ENCODE measurements around the gene RGS1. TPM values are rescaled to one million over a fixed set of nuclear protein-coding genes. Genes with fewer than 3 reads are reported as not detected.

RGS1 gene
- total RNA-seq, 1 donor from 2014 or later = 145 TPM

DNA sequence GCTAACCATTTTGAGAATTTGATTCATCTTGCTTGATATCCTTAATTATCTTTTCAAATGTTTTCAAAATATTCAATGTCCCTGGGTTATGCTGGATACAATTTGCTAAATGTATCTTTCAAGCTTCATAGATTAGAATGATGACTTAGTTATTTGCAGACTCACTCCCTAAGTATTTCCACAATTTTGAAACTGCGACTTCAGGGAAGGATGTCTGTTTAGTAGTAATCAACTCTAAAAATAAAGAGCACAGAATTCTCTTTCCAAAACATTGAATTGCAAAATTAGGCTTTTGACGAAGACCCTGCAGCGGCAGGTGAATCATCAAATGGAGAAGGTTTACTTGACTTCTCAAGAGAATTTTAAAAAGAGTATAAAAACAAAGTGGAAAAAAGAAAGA lies 14.2 kb downstream of the RGS1 start:
- no peak overlapping the region for H3K4me3 ChIP-seq
- H3K36me3 ChIP-seq = no peaks in the 10 kb centered on the region
- TF ChIP-seq POLR2AphosphoS5 (IDR thresholded peaks at IDR 0.05; ENCODE audit: insufficient read depth in 1 of 2, low read depth in 1 of 2) (no peak), POLR2A (IDR thresholded peaks at IDR 0.05) (no peak)
- TF ChIP-seq, protein P1, sequence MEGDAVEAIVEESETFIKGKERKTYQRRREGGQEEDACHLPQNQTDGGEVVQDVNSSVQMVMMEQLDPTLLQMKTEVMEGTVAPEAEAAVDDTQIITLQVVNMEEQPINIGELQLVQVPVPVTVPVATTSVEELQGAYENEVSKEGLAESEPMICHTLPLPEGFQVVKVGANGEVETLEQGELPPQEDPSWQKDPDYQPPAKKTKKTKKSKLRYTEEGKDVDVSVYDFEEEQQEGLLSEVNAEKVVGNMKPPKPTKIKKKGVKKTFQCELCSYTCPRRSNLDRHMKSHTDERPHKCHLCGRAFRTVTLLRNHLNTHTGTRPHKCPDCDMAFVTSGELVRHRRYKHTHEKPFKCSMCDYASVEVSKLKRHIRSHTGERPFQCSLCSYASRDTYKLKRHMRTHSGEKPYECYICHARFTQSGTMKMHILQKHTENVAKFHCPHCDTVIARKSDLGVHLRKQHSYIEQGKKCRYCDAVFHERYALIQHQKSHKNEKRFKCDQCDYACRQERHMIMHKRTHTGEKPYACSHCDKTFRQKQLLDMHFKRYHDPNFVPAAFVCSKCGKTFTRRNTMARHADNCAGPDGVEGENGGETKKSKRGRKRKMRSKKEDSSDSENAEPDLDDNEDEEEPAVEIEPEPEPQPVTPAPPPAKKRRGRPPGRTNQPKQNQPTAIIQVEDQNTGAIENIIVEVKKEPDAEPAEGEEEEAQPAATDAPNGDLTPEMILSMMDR (IDR thresholded peaks at IDR 0.05) = no peak
- no peaks in the 10 kb centered on the region for H3K9me3 ChIP-seq
- H3K4me1 ChIP-seq = no peaks in the 10 kb centered on the region
- no peak for DNase-seq (ENCODE audit: extremely low spot score in 2 of 2)
- H3K27me3 ChIP-seq = no peaks in the 10 kb centered on the region
- intact Hi-C loops (cut with DNase I) = no loop called here
- no peak overlapping the region for H3K27ac ChIP-seq

- no peaks in the 10 kb centered on the region for H3K9me3 ChIP-seq
- TF ChIP-seq, protein P1 (IDR thresholded peaks at IDR 0.05) = no peak
- no peak for TF ChIP-seq POLR2A (IDR thresholded peaks at IDR 0.05)
- no peak for TF ChIP-seq POLR2AphosphoS5 (IDR thresholded peaks at IDR 0.05; ENCODE audit: insufficient read depth in 1 of 2, low read depth in 1 of 2)
- H3K4me1 ChIP-seq = no peaks in the 10 kb centered on the region
- H3K27me3 ChIP-seq = no peaks in the 10 kb centered on the region
- intact Hi-C loops (cut with DNase I) = no loop called here
- H3K36me3 ChIP-seq = no peaks in the 10 kb centered on the region
- H3K27ac ChIP-seq = no peak overlapping the region
- H3K4me3 ChIP-seq = no peak overlapping the region
- no peak for DNase-seq (ENCODE audit: extremely low spot score in 2 of 2)
These were observed 16.9 kb downstream of the RGS1 start for GRCh38 chr1:192592517-192592916.

DNA sequence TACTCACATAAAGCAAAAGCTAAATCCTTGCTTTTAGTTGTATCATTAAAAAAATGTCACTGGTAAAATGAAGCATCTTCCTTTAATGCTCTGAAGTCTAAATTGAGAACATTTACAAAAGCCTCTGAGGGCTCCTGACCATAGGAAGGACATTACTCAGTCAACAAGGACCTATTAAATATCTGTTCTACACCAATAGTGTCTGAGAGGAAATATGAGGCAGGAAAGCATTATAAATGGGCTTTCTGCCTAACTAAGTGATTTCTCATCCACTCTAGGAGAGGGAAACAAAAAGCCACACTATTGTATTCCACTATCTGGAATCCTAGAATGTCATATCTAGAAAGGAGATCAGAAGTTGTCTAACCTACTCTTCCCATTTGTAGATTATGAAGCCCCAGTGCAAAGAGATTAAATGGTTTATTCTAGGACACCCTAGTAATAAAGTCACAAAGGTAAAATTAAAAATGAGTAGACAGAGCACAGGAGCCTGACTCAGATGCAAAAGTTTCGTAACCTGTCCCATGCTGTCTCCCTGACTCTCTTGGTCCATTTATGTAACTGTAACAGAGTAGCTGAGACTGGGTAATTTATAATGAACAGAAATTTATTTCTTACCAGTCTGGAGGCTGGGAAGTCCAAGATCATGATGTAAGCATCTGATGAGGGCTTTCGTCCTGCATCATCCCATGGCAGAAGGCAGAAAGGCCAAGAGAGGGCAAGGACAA lies 17.6 kb downstream of the RGS1 start:
- intact Hi-C loops (cut with DNase I) = no loop called here

DNA sequence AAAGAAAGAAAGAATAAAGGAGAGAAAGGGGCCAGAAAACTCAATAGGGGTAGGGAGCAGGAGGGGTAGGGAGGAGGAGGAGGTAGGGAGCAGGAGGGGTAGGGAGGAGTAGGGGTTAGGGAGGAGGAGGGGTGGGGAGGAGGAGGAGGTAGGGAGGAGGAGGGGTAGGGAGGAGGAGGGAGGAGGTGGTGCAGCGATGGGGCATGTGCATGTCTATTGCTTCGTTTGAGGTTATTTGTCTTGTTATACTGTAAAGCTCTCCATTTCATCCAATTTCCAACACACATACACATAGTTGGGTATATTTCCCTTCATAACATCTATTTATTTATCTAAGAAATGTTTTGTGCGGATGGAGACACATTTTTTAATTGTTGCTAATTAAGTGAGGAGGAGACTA lies 19.7 kb downstream of the RGS1 start:
- Histone ChIP-seq H3K4me1 (no peaks in the 10 kb centered on the region), H3K27ac (no peak overlapping the region), H3K36me3 (no peaks in the 10 kb centered on the region), H3K9me3 (no peaks in the 10 kb centered on the region), H3K27me3 (no peaks in the 10 kb centered on the region), H3K4me3 (no peak overlapping the region)
- intact Hi-C loops (cut with DNase I) = no loop called here
- DNase-seq (ENCODE audit: extremely low spot score in 2 of 2) = no peak
- TF ChIP-seq POLR2AphosphoS5 (IDR thresholded peaks at IDR 0.05; ENCODE audit: insufficient read depth in 1 of 2, low read depth in 1 of 2) (no peak), POLR2A (IDR thresholded peaks at IDR 0.05) (no peak)
- TF ChIP-seq, protein P1 (IDR thresholded peaks at IDR 0.05) = no peak

More for the DNA sequence above, 17.6 kb downstream of the RGS1 start:
- no peak for DNase-seq (ENCODE audit: extremely low spot score in 2 of 2)
- H3K27ac ChIP-seq = no peak overlapping the region
- H3K9me3 ChIP-seq = no peaks in the 10 kb centered on the region
- H3K27me3 ChIP-seq = no peaks in the 10 kb centered on the region
- no peaks in the 10 kb centered on the region for H3K4me1 ChIP-seq
- H3K36me3 ChIP-seq = no peaks in the 10 kb centered on the region
- H3K4me3 ChIP-seq = no peak overlapping the region
- TF ChIP-seq POLR2A (IDR thresholded peaks at IDR 0.05) = no peak
- TF ChIP-seq POLR2AphosphoS5 (IDR thresholded peaks at IDR 0.05; ENCODE audit: insufficient read depth in 1 of 2, low read depth in 1 of 2) = no peak
- TF ChIP-seq, protein P1 (IDR thresholded peaks at IDR 0.05) = no peak

DNA sequence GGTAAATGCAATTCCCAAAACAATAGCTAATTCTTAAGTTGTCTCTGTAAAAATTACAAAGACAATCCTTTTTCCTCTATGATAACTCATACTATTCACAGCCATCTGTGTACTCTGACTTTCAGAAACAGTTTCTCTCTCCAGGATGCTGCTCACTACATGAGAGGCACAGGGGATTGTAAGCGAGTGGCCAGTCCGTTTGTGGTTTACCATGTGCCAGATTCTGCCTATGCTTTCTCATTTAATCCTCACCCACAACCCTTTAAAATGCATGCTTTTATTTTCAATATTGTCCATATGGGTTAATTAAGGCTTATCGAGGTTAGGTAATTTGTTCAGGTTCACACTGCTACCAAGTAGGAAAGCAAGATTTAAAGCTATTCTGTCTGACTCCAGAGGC lies 23.0 kb downstream of the RGS1 start:
- Histone ChIP-seq H3K4me1 (no peaks in the 10 kb centered on the region), H3K36me3 (no peaks in the 10 kb centered on the region), H3K27me3 (no peaks in the 10 kb centered on the region), H3K9me3 (no peaks in the 10 kb centered on the region), H3K4me3 (no peak overlapping the region), H3K27ac (no peak overlapping the region)
- intact Hi-C loops (cut with DNase I) = no loop called here
- TF ChIP-seq, protein P1 (IDR thresholded peaks at IDR 0.05) = no peak
- no peak for TF ChIP-seq POLR2AphosphoS5 (IDR thresholded peaks at IDR 0.05; ENCODE audit: insufficient read depth in 1 of 2, low read depth in 1 of 2)
- no peak for TF ChIP-seq POLR2A (IDR thresholded peaks at IDR 0.05)
- no peak for DNase-seq (ENCODE audit: extremely low spot score in 2 of 2)

All from vagina (tissue), 2 donors.